ENCODE measurements around the gene ERGIC2.
"Not testable (repeated sequence)": the region's sequence is repeated elsewhere in the genome, so short reads cannot be mapped to it uniquely, and the experiment has no call there.

Gene ERGIC2

GRCh38 chr12:29306266-29306665 is 74.7 kb downstream of the ERGIC2 start:
- DNase-seq (ENCODE audit: insufficient read length, low spot score) (no peak), FAIRE-seq (no peak)

GRCh38 chr12:29304388-29304787 is 76.6 kb downstream of the ERGIC2 start:
- FAIRE-seq (no peak), DNase-seq (ENCODE audit: insufficient read length, low spot score) (no peak)

- no peak for FAIRE-seq
- no peak for DNase-seq (ENCODE audit: insufficient read length, low spot score)
Observed at GRCh38 chr12:29301114-29301513, 79.9 kb downstream of the ERGIC2 start.

- no peak for FAIRE-seq
- no peak for DNase-seq (ENCODE audit: insufficient read length, low spot score)
Observed at GRCh38 chr12:29299633-29300032, 81.3 kb downstream of the ERGIC2 start.

- FAIRE-seq = no peak
Observed at GRCh38 chr12:29291226-29291625, 89.7 kb downstream of the ERGIC2 start.

GRCh38 chr12:29290475-29290874 is 90.5 kb downstream of the ERGIC2 start:
- not testable (repeated sequence) for DNase-seq (ENCODE audit: insufficient read length, low spot score); FAIRE-seq

More at GRCh38 chr12:29291226-29291625, 89.7 kb downstream of the ERGIC2 start:
- DNase-seq (ENCODE audit: insufficient read length, low spot score) = no peak

- FAIRE-seq (no peak), DNase-seq (ENCODE audit: insufficient read length, low spot score) (no peak)
Observed at GRCh38 chr12:29288031-29288430, 92.9 kb downstream of the ERGIC2 start.

- no peak for DNase-seq (ENCODE audit: insufficient read length, low spot score)
- no peak for FAIRE-seq
Observed at GRCh38 chr12:29287622-29288021, 93.3 kb downstream of the ERGIC2 start.

Measured in HTR-8/SVneo (cell line).